ENCODE measurements around the gene RTL1. TPM values are rescaled to one million over a fixed set of nuclear protein-coding genes. Genes with fewer than 3 reads are reported as not detected.

Gene RTL1
- total and polyA plus RNA-seq, 2 donors: 0.01 to 0.37 TPM

DNA sequence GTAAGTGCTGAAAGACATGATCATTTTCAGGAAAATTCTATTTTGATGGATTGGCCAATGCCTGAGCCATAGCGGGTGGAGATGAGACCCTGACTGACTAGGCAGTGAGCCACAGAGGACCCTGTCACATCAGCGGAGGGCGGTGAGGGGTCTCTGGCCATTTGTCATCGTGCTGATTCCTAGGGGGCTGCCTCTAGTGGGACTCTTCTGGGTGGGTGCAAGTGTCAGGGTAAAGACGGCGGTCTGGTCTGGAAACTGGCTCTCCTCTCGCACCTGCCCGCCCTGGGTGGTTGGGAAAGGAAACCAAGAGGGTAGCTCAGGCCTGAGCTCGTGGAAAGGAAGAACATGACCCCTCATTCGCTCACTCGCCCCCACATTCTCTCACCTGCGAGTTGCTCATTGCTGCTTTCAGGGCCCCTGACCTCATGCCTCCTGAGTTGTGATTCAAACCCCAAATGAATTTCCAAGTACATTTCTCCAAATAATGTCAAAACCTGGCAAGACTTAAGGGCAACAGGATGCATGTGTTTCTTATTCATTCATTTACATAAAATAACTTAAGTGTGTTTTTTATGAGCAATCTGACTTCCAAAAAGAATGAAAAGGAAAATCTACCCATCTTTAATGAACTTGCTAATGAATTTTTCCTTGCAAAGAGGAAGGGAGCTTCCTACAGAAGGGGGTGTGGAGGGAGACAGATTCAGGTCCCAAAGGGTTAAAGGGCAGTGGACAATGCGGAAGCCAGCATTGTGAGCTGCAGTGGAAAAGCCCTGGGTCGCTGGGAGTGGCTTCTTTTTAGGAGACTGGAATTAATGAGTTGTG, 64.8 kb downstream of the RTL1 start:
- Histone ChIP-seq H3K4me1 (ENCODE audit: insufficient read depth) (no peaks in the 10 kb centered on the region), H3K27ac (ENCODE audit: low read depth) (no peak overlapping the region), H3K36me3 (ENCODE audit: insufficient read depth) (no peaks in the 10 kb centered on the region), H3K4me3 (ENCODE audit: low read depth, low read length) (no peak overlapping the region)
- DNase-seq (ENCODE audit: extremely low spot score): no peak
- WGBS: 83% methylated on average over 14 of the region's 14 CpGs

DNA sequence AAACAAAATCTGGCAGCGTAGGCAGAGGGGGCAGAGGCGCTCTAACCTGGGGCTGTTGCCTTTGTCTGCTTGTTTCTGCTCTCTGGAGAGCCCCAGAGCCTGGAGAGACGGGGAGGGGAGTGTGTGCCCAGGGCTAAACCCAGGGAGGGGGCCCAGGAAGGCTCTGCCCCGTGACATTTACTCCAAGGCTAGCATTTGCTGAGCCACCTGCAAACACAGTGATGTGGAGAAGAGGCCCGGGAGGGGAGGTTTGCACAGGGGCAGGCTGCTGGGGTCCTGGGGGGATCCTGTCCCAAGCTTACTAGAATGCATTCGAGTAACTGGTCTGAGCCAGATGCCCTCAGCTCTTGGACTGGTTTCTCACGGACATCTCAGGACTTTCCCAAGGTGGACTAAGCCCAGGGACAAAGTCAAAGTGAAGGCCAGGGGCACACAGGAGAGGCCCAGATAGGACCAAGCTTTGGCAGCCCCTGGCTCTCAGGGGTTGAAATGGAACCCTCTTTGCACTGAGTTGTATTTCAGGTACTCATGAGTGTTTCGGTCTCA, 65.6 kb downstream of the RTL1 start:
- H3K27ac ChIP-seq (ENCODE audit: low read depth): no peak overlapping the region
- DNase-seq (ENCODE audit: extremely low spot score): no peak
- WGBS: 85% methylated on average over 8 of the region's 8 CpGs

DNA sequence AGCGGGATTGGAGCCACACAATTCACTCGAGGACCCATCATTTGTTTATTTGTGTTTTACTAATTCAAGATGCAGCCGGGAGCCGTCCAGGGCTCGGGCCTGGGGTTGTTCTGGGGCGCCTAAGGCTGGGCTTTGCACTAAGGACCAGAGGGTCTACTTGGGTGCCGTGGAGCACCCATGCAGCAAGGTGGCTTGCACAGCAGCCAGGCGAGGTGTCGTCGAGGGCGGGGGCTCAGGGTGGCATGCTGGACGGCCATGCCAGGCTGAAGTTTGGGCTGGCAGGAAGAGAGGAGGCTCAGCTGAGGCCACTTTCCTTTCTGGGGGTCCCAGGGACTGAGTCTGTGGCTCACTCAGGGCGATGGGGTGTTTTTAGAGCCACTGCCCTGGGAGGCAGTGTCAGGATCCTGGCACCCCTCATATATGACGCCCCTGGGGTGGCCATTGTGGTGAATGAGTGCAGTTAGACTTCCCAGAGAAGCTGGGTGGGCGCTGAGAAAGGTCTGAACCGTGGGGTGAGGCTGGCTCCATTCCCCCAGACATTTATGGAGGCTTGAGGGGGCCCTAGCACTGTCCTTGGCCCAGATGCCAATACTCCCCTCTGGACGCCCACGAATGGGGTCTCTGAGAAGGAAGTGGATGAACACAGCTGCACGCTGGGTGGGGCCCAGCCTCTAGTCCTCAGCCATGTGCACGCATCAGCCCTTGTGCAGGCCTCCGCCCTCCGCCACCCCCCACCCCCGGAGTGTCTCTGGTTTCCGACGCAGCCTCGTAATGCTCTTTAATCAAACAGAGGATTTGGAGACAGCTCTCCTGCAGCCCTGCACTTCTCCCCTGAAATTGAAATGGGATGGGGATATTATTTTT, 66.3 kb downstream of the RTL1 start:
- Histone ChIP-seq H3K4me3 (ENCODE audit: low read depth, low read length) (no peak overlapping the region), H3K27ac (ENCODE audit: low read depth) (no peak overlapping the region), H3K4me1 (ENCODE audit: insufficient read depth) (no peaks in the 10 kb centered on the region), H3K36me3 (ENCODE audit: insufficient read depth) (no peaks in the 10 kb centered on the region)
- WGBS: 77% methylated on average over 26 of the region's 26 CpGs
- no peak for DNase-seq (ENCODE audit: extremely low spot score)

More for the DNA sequence above, 65.6 kb downstream of the RTL1 start:
- Histone ChIP-seq H3K4me3 (ENCODE audit: low read depth, low read length) (no peak overlapping the region), H3K36me3 (ENCODE audit: insufficient read depth) (no peaks in the 10 kb centered on the region), H3K4me1 (ENCODE audit: insufficient read depth) (no peaks in the 10 kb centered on the region)

DNA sequence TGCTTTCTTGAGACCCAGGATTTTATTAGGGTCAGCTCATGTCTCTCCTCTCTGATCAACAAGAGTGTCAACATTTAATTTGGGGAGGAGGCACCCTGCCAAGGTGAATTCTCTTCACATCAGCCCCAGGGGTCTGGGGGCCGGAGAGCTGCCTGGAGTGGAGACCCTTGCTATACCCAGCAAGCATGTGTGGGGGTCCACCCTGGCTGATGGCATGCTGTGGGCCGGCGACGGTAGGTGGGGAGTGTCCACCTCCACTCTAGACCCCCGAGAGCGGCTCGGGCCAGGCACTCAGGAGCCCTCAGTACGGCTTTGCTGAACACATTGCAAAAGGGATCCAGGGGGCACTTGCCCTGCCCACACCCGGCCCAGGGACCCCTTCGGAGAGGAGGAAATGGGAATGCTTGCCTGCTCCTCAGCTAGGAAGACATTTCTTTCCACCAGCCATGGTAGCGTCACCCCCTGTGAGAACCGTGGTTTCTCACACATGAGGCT, 67.2 kb downstream of the RTL1 start:
- Histone ChIP-seq H3K4me3 (ENCODE audit: low read depth, low read length) (no peak overlapping the region), H3K27ac (ENCODE audit: low read depth) (no peak overlapping the region), H3K4me1 (ENCODE audit: insufficient read depth) (no peaks in the 10 kb centered on the region), H3K36me3 (ENCODE audit: insufficient read depth) (no peaks in the 10 kb centered on the region)
- 91% methylated on average over 12 of the region's 12 CpGs for WGBS
- no peak for DNase-seq (ENCODE audit: extremely low spot score)

DNA sequence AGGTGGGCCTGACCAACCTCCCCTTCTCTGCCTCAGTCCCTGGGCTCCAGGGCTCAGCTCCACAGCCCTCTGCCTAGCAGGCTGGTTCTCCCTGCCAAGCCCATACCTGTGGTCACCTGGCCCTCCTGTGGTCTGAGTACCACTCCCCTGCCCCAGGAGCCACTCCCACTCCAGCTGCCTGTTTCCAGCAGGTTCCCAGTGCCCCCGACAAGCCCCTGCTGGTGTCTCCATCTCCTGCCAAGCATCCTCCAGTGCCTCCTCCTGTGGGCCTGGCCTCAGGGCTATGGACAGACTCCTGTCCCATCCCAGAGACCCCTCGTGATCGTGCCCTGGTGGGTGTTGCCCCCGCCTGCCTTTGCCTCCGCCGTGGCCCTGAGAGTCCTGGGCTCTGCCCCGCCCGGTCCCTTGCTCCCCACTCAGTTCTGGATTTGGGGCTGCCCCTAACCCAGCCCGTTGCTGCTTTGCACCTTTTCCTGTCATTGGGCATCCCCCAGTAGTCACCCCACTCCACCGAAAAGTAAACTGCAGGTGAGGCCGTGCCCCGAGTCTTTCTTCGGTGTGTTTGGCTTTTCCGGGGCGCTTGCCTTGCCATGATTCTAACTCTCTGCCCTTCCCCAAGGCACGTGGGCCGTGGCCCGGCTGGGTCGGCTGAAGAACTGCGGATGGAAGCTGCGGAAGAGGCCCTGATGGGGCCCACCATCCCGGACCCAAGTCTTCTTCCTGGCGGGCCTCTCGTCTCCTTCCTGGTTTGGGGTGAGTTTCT, 67.8 kb downstream of the RTL1 start:
- Histone ChIP-seq H3K4me1 (ENCODE audit: insufficient read depth) (no peaks in the 10 kb centered on the region), H3K27ac (ENCODE audit: low read depth) (no peak overlapping the region), H3K36me3 (ENCODE audit: insufficient read depth) (no peaks in the 10 kb centered on the region), H3K4me3 (ENCODE audit: low read depth, low read length) (no peak overlapping the region)
- WGBS: 84% methylated on average over 24 of the region's 24 CpGs
- no peak for DNase-seq (ENCODE audit: extremely low spot score)

DNA sequence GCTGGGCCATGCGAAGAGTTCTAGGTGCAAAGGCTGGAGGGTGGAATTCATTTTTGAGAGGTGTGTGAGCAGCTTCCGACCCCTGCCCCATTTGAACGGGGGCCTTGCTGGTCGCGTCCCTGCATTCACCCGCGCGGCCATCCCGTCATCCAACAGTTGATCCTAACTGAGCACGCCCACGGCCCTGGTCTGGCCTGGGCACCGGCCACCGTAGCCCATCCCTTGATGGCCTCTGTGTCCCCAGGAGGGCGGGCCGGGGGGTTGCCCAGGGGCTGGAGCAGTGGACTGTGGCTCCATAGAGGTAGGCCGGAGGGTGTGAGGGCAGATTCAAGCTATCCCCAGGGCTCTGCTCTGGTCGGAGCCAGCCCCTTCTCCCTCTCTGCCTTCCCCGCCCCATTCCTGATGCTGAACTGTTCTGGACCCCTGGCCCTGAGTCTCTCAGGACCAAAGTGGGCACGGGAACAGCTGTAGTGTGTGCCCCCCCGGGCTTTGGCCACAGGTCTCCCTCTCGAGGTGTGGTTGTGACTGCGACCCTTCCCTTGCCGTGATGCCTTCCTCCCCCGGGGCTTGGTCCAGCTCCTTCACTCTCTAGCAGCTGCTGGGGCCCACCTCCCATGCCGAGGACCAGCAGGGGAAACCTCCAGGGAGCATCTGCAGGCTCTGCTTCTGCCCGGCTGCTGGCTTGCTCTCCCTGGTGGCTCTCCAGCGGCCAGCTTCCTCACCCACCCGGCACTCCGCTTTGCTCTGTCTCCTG, 68.6 kb downstream of the RTL1 start:
- 82% methylated on average over 29 of the region's 29 CpGs for WGBS
- no peak for DNase-seq (ENCODE audit: extremely low spot score)
- no peak overlapping the region for H3K4me3 ChIP-seq (ENCODE audit: low read depth, low read length)
- no peaks in the 10 kb centered on the region for H3K4me1 ChIP-seq (ENCODE audit: insufficient read depth)
- H3K36me3 ChIP-seq (ENCODE audit: insufficient read depth): no peaks in the 10 kb centered on the region
- no peak overlapping the region for H3K27ac ChIP-seq (ENCODE audit: low read depth)

DNA sequence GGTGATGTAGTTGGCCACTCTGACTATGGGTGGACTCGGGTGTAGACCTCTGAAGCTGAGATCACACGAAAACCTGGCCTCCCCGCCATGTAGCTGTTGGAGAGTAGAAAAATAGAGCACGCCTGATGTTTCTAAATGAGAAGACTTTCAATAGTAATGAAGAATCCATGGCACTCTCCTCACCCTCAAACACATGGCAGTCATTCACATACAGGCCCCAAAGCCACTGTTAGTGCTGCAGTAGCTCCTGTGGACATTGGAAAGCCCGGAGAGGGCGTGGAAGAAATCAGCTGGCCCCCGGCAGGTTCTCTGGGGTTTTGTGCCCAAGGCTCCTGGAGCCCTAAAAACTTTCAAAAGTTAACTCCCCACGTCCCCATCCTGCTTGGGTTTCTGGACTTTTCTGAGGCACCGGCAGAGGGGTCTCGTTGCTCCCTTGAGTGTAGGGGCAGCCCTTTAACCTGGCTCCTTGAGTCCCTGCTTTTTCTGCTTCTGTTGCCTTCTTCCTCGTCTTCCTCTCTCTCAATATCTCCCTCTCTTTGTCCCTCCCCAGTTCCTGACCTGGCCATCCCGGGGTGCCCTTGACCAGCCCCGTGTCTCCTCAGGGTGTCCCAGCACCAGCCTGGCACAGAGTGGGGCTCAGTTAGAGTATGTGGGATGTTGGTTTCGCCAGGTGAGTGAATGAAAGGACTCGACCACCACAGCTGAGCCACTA, 69.3 kb downstream of the RTL1 start:
- Histone ChIP-seq H3K27ac (ENCODE audit: low read depth) (no peak overlapping the region), H3K4me1 (ENCODE audit: insufficient read depth) (no peaks in the 10 kb centered on the region), H3K4me3 (ENCODE audit: low read depth, low read length) (no peak overlapping the region), H3K36me3 (ENCODE audit: insufficient read depth) (no peaks in the 10 kb centered on the region)
- WGBS: 91% methylated on average over 15 of the region's 15 CpGs
- DNase-seq (ENCODE audit: extremely low spot score): no peak

DNA sequence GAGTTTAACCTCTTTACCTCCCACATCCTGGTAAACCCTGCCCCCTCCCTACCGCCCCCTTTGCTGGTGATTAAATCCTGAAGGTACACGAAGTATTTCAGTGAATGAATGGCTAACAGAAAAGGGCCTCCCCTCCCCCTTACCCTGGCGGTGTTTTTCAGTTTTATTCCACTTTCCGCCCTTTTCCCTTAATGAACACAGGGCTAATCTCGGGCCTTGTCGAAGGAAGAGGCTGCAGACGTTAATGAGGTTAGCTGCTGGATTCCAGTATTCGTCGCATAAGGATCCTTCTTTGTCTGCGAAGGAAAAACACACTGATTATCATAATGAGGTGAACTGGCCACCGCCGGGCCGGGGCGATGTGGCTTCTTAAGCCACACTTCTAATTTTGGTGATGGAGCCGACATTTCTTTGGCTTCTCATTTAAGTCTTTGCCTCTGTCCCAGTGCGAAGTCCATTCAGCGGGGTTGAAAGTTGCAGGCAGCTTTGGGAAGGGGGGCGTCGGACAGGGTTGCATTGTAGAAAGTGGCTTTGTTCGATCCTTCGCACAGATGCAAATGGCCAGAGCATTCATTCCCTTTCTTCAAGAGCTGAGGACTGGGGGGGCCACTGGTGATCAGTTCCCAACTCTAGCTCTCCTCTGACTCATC, 71.1 kb downstream of the RTL1 start:
- no peak for DNase-seq (ENCODE audit: extremely low spot score)
- H3K27ac ChIP-seq (ENCODE audit: low read depth): no peak overlapping the region
- whole genome bisulfite sequencing: 80% methylated on average over 21 of the region's 21 CpGs
- H3K4me1 ChIP-seq (ENCODE audit: insufficient read depth): no peaks in the 10 kb centered on the region
- no peaks in the 10 kb centered on the region for H3K36me3 ChIP-seq (ENCODE audit: insufficient read depth)
- no peak overlapping the region for H3K4me3 ChIP-seq (ENCODE audit: low read depth, low read length)

DNA sequence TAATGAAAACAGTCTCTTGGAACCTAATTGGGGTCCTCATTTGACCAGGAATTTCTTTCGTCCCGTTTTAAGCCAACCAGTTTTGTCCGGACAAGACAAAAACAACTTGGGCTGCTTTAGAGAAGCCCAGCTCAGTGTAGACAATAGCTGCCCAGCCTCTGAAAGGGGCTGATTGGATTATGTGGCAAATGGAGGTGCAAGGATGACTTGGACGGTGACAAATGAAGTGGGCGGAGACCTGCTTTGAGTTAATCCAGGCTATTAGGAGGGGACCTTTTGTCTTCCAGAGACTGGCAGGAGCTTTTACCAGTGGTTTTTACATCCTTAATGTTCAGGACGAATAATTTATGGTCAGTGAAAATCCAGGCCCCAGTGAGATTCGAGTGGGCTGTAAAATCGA, 72.8 kb downstream of the RTL1 start:
- Histone ChIP-seq H3K4me3 (ENCODE audit: low read depth, low read length) (no peak overlapping the region), H3K27ac (ENCODE audit: low read depth) (no peak overlapping the region), H3K36me3 (ENCODE audit: insufficient read depth) (no peaks in the 10 kb centered on the region), H3K4me1 (ENCODE audit: insufficient read depth) (no peaks in the 10 kb centered on the region)
- DNase-seq (ENCODE audit: extremely low spot score): no peak
- WGBS: 71% methylated on average over 8 of the region's 8 CpGs
